Measurements from ENCODE around the gene LTB4R2. TPM values are rescaled to one million over a fixed set of nuclear protein-coding genes. Genes with fewer than 3 reads are reported as not detected.

The LTB4R2 gene
- total and polyA plus RNA-seq, 2 of the 8 experiments (the other 6 are each of a cell fraction or from before 2014, with no cell fraction given) = 5.3 to 6.7 TPM

DNA sequence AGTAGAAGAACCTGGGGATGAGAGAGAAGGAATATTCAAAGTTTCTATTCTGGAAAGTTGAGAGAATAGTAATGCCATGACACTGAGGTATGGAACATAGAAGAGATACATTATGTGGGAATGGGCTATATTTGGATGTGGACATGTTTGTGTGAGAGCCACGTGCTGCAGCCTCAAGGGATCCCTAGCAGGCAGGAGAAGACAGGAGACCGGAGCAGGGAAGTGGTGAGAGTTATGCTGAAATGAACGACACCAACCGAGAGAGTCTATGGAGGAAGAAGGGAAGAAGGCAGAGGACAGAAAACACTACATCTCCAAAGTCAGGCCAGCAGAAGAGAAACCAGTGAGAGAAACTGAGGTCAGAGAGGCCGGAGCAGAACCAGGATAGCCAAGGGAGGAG lies 39.8 kb downstream of the LTB4R2 start:
- no peaks in the 10 kb centered on the region for H3K79me2 ChIP-seq (ENCODE audit: control insufficient read depth in 1 of 2, insufficient read depth in 2 of 2, low read length in 2 of 2)
- WGBS, 2 experiments (ENCODE audit: extremely low coverage in 1 of 2, insufficient coverage in 1 of 2, insufficient read length in 1 of 2, insufficient replicate concordance in 2 of 2, low coverage in 1 of 2, low lambda C conversion rate in 2 of 2, missing lambda C conversion rate in 1 of 2) = 67% methylated on average over 5 of the region's 5 CpGs; no CpG with 5 or more reads in 1 of the 2 experiments
- ChIA-PET POLR2A (ENCODE audit: partially characterized antibody) (interaction anchor here (1.6 kb wide), 1 partner anchor 9 kb away, joined by 5 read pairs; no protein-coding TSS in a partner anchor), CTCF (ENCODE audit: partially characterized antibody) (interaction anchor here (1.0 to 3.7 kb wide), 7 partner anchors 8 to 86 kb away, joined by 3 to 27 read pairs (median 4); partner anchors contain the start of genes KHNYN and NFATC4)
- FAIRE-seq (no peak), DNase-seq (ENCODE audit: low read depth in 1 of 2, low spot score in 2 of 2) (no peak)
- peaks cover 0 to 2% of the 10 kb centered on the region in 2 experiments for H4K20me1 ChIP-seq (replicated peaks in 1 of 2; ENCODE audit: control insufficient read depth in 1 of 2, insufficient read depth in 2 of 2, low read length in 2 of 2)
- no peak overlapping the region for H2BK20ac ChIP-seq (ENCODE audit: low read length)
- no peak overlapping the region for H2BK15ac ChIP-seq (ENCODE audit: low read length)
- TF ChIP-seq NRF1 (IDR thresholded peaks at IDR 0.05; ENCODE audit: low read depth, low read length) (no peak), POU5F1 (IDR thresholded peaks at IDR 0.05; ENCODE audit: low read depth, low read length) (no peak), CREB1 (IDR thresholded peaks at IDR 0.05) (no peak), EGR1 (IDR thresholded peaks at IDR 0.05; ENCODE audit: borderline replicate concordance, low read depth, low read length) (no peak), JUND (IDR thresholded peaks at IDR 0.05; ENCODE audit: low read length) (no peak), SP4 (IDR thresholded peaks at IDR 0.05; ENCODE audit: low read length) (no peak), BRCA1 (IDR thresholded peaks at IDR 0.05; ENCODE audit: low read depth, low read length) (no peak), RBBP5 (IDR thresholded peaks at IDR 0.05; ENCODE audit: borderline replicate concordance, low read depth, low read length) (no peak)
- TF ChIP-seq, protein P1, sequence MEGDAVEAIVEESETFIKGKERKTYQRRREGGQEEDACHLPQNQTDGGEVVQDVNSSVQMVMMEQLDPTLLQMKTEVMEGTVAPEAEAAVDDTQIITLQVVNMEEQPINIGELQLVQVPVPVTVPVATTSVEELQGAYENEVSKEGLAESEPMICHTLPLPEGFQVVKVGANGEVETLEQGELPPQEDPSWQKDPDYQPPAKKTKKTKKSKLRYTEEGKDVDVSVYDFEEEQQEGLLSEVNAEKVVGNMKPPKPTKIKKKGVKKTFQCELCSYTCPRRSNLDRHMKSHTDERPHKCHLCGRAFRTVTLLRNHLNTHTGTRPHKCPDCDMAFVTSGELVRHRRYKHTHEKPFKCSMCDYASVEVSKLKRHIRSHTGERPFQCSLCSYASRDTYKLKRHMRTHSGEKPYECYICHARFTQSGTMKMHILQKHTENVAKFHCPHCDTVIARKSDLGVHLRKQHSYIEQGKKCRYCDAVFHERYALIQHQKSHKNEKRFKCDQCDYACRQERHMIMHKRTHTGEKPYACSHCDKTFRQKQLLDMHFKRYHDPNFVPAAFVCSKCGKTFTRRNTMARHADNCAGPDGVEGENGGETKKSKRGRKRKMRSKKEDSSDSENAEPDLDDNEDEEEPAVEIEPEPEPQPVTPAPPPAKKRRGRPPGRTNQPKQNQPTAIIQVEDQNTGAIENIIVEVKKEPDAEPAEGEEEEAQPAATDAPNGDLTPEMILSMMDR (IDR thresholded peaks at IDR 0.05; ENCODE audit: control extremely low read depth in 1 of 3, insufficient read depth in 1 of 3, low read depth in 1 of 3, low read length in 3 of 3) = no peak
- H3K18ac ChIP-seq (ENCODE audit: extremely low read depth, low read length) = no peak overlapping the region
- no peak overlapping the region for H2AFZ ChIP-seq (ENCODE audit: low read length)
- no peak overlapping the region for H2AK5ac ChIP-seq (ENCODE audit: low read depth, low read length)
- no peak overlapping the region for H3K27ac ChIP-seq (ENCODE audit: low read depth, low read length)
- no peak overlapping the region; the same call in 1 of the 2 replicates for H4K8ac ChIP-seq (ENCODE audit: extremely low read depth, insufficient read depth, low read length)
- H3K14ac ChIP-seq (ENCODE audit: insufficient read length) = no peak overlapping the region
- H4K5ac ChIP-seq (ENCODE audit: insufficient read length, low read depth, low read length) = no peak overlapping the region
- no peak overlapping the region for H4K91ac ChIP-seq (replicated peaks; ENCODE audit: insufficient read length, low read length)
- no peak overlapping the region for H2BK120ac ChIP-seq (replicated peaks; ENCODE audit: low read depth, low read length)
- H3K4ac ChIP-seq (replicated peaks; ENCODE audit: insufficient read length, low read depth, low read length) = no peak overlapping the region
- H3K4me3 ChIP-seq (ENCODE audit: extremely low read depth in 1 of 4, insufficient read depth in 2 of 4, low read depth in 3 of 4, low read length in 4 of 4) = no peak overlapping the region
- peaks cover 0 to 11% (median 9%) of the 10 kb centered on the region in 4 experiments; a peak in 5 of 7 replicates for H3K27me3 ChIP-seq (replicated peaks in 1 of 4; ENCODE audit: control insufficient read depth in 3 of 4, extremely low read depth in 1 of 4, insufficient read depth in 3 of 4, low read length in 3 of 4)
- H3K23me2 ChIP-seq (ENCODE audit: low read depth, low read length) = 0 out of 2 replicates have a peak, but pooled peaks cover 2% of the 10 kb centered on the region
- H2BK12ac ChIP-seq (ENCODE audit: low read depth, low read length) = no peak overlapping the region
- H3K56ac ChIP-seq (replicated peaks; ENCODE audit: insufficient read length, low read depth, low read length) = no peak overlapping the region
- no peak overlapping the region for H2BK5ac ChIP-seq (ENCODE audit: low read depth, low read length)
- H3K9ac ChIP-seq (replicated peaks in 1 of 4; ENCODE audit: extremely low read depth in 1 of 4, low read depth in 3 of 4, low read length in 3 of 4) = no peak overlapping the region
- no peaks in the 10 kb centered on the region for H3K79me1 ChIP-seq (ENCODE audit: low read depth, low read length)
- H3K9me3 ChIP-seq (ENCODE audit: insufficient read depth in 2 of 2, low read depth in 1 of 2, low read length in 1 of 2) = no peaks in the 10 kb centered on the region
- H3K4me1 ChIP-seq (replicated peaks in 1 of 4; ENCODE audit: control insufficient read depth in 3 of 4, insufficient read depth in 4 of 4, low read length in 3 of 4) = no peaks in the 10 kb centered on the region
- no peak overlapping the region for H3K4me2 ChIP-seq (ENCODE audit: insufficient read depth in 1 of 2, low read depth in 2 of 2, low read length in 2 of 2)
- H3K23ac ChIP-seq (ENCODE audit: insufficient read length) = no peak overlapping the region
- no peaks in the 10 kb centered on the region for H3K36me3 ChIP-seq (ENCODE audit: control insufficient read depth in 2 of 4, insufficient read depth in 4 of 4, low read length in 3 of 4)
